ENCODE measurements around the gene SKAP1.

Gene SKAP1

GRCh38 chr17:48181653-48182052 is 248.4 kb downstream of the SKAP1 start (continued):
- TF ChIP-seq CREB5 (CRISPR knock-in tag; IDR thresholded peaks at IDR 0.05; ENCODE audit: low read depth) (no peak), ZNF70 (CRISPR knock-in tag; IDR thresholded peaks at IDR 0.05) (no peak), SNAI2 (CRISPR knock-in tag; IDR thresholded peaks at IDR 0.05) (no peak), CSDC2 (CRISPR knock-in tag; IDR thresholded peaks at IDR 0.05) (no peak), OSR1 (CRISPR knock-in tag; IDR thresholded peaks at IDR 0.05) (no peak), ZC3H10 (CRISPR knock-in tag; IDR thresholded peaks at IDR 0.05) (no peak), ESRRG (CRISPR knock-in tag; IDR thresholded peaks at IDR 0.05) (no peak), ZNF565 (CRISPR knock-in tag; conservative IDR thresholded peaks at IDR 0.05; ENCODE audit: low read depth) (no peak)

- ATAC-seq = no peak
- TF ChIP-seq ISL1 (CRISPR knock-in tag; IDR thresholded peaks at IDR 0.05) (no peak), PATZ1 (CRISPR knock-in tag; IDR thresholded peaks at IDR 0.05; ENCODE audit: borderline replicate concordance) (no peak), RARB (CRISPR knock-in tag; IDR thresholded peaks at IDR 0.05) (no peak), TCF4 (CRISPR knock-in tag; IDR thresholded peaks at IDR 0.05; ENCODE audit: borderline replicate concordance) (no peak)
These were observed 249.0 kb downstream of the SKAP1 start for GRCh38 chr17:48180842-48181629.

- no peak for ATAC-seq
- TF ChIP-seq ZNF565 (CRISPR knock-in tag; conservative IDR thresholded peaks at IDR 0.05; ENCODE audit: low read depth) = no peak
These were observed 250.7 kb downstream of the SKAP1 start for GRCh38 chr17:48179071-48179945.

GRCh38 chr17:48178317-48178716 is 251.7 kb downstream of the SKAP1 start:
- ATAC-seq = no peak
- TF ChIP-seq ARNTL (CRISPR knock-in tag; IDR thresholded peaks at IDR 0.05; ENCODE audit: borderline replicate concordance, low read depth) = no peak
- TF ChIP-seq BACH2 (CRISPR knock-in tag; IDR thresholded peaks at IDR 0.05; ENCODE audit: borderline replicate concordance) = no peak
- TF ChIP-seq ZFP30 (CRISPR knock-in tag; IDR thresholded peaks at IDR 0.05) = no peak

- no peak for ATAC-seq
- TF ChIP-seq TSHZ2 (CRISPR knock-in tag; IDR thresholded peaks at IDR 0.05) (no peak), TCF4 (CRISPR knock-in tag; IDR thresholded peaks at IDR 0.05; ENCODE audit: borderline replicate concordance) (no peak), ZNF70 (CRISPR knock-in tag; IDR thresholded peaks at IDR 0.05) (no peak), GLIS3 (CRISPR knock-in tag; IDR thresholded peaks at IDR 0.05) (no peak), BACH2 (CRISPR knock-in tag; IDR thresholded peaks at IDR 0.05; ENCODE audit: borderline replicate concordance) (no peak), CSDC2 (CRISPR knock-in tag; IDR thresholded peaks at IDR 0.05) (no peak), ESRRG (CRISPR knock-in tag; IDR thresholded peaks at IDR 0.05) (no peak), ZC3H10 (CRISPR knock-in tag; IDR thresholded peaks at IDR 0.05) (no peak), TOX (CRISPR knock-in tag; IDR thresholded peaks at IDR 0.05; ENCODE audit: borderline replicate concordance) (no peak), RARB (CRISPR knock-in tag; IDR thresholded peaks at IDR 0.05) (no peak), ZFP30 (CRISPR knock-in tag; IDR thresholded peaks at IDR 0.05) (no peak), POU6F1 (CRISPR knock-in tag; IDR thresholded peaks at IDR 0.05; ENCODE audit: borderline replicate concordance, low read depth) (no peak), CSRNP3 (CRISPR knock-in tag; IDR thresholded peaks at IDR 0.05) (no peak), ARNTL (CRISPR knock-in tag; IDR thresholded peaks at IDR 0.05; ENCODE audit: borderline replicate concordance, low read depth) (no peak), ZNF565 (CRISPR knock-in tag; conservative IDR thresholded peaks at IDR 0.05; ENCODE audit: low read depth) (no peak), OSR1 (CRISPR knock-in tag; IDR thresholded peaks at IDR 0.05) (no peak), ZNF8 (CRISPR knock-in tag; IDR thresholded peaks at IDR 0.05) (no peak), CREB5 (CRISPR knock-in tag; IDR thresholded peaks at IDR 0.05; ENCODE audit: low read depth) (no peak)
These were observed 252.2 kb downstream of the SKAP1 start for GRCh38 chr17:48177816-48178215.

Data from SK-N-SH treated with all-trans-retinoic acid at 6 μM for 48 hours (cell line).